ENCODE data around the gene SYNPO.

- TF ChIP-seq, protein P1, sequence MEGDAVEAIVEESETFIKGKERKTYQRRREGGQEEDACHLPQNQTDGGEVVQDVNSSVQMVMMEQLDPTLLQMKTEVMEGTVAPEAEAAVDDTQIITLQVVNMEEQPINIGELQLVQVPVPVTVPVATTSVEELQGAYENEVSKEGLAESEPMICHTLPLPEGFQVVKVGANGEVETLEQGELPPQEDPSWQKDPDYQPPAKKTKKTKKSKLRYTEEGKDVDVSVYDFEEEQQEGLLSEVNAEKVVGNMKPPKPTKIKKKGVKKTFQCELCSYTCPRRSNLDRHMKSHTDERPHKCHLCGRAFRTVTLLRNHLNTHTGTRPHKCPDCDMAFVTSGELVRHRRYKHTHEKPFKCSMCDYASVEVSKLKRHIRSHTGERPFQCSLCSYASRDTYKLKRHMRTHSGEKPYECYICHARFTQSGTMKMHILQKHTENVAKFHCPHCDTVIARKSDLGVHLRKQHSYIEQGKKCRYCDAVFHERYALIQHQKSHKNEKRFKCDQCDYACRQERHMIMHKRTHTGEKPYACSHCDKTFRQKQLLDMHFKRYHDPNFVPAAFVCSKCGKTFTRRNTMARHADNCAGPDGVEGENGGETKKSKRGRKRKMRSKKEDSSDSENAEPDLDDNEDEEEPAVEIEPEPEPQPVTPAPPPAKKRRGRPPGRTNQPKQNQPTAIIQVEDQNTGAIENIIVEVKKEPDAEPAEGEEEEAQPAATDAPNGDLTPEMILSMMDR (IDR thresholded peaks at IDR 0.05; ENCODE audit: poor library complexity) = no peak
- TF ChIP-seq EZH2 (IDR thresholded peaks at IDR 0.05; ENCODE audit: borderline replicate concordance) = no peak
Observed at GRCh38 chr5:150628936-150629485, 11.4 kb upstream of the SYNPO start.

All from hepatocyte (in vitro differentiated cells).